Breast epithelium (tissue), 3 donors: ENCODE results near the gene SPATC1L.

ENCODE experiments used
- CTCF ChIP-seq, 3 donors: fragments of 450-650 bp; IDR thresholded peaks; one replicate each; pipeline ENCODE4 v1.5.1; 2016 to 2017; ENCODE audit warnings: antibody characterized with exemption in 3 of 3, mild to moderate bottlenecking in 3 of 3, moderate library complexity in 3 of 3
- POLR2A ChIP-seq: fragments of 450-650 bp; IDR thresholded peaks from one replicate; pipeline ENCODE4 v1.6.1; 2016; ENCODE audit warnings: antibody characterized with exemption, mild to moderate bottlenecking, moderate library complexity
- POLR2AphosphoS5 ChIP-seq, 3 donors: sonication (generic); formaldehyde crosslinking; IDR thresholded peaks; one replicate each; pipeline ENCODE4 v1.6.1; 2017; ENCODE audit warnings: antibody characterized with exemption in 3 of 3

GRCh38 chr21:46141767-46142581 is 42.3 kb downstream of the SPATC1L start:
- TF ChIP-seq CTCF (IDR thresholded peaks at IDR 0.05) (no peak), POLR2A (no peak), POLR2AphosphoS5 (IDR thresholded peaks at IDR 0.05) (no peak)
